Fibroblast of pulmonary artery (primary cell): ENCODE data around the gene CCR2.

Source experiments
- DNase-seq: peaks from one replicate; pipeline ENCODE4 v3.0.0-alpha.2; 2010; ENCODE audit warnings: low read depth
- H3K4me3 ChIP-seq: replicated peaks from 2 replicates; pipeline ENCODE4 v1.5.1; 2011; ENCODE audit warnings: low read depth, mild to moderate bottlenecking, control low read depth, low read length, moderate library complexity
- CTCF ChIP-seq: IDR thresholded peaks from 2 replicates; pipeline ENCODE4 v1.5.1; 2011; ENCODE audit warnings: mild to moderate bottlenecking, control low read depth, low read length, inconsistent platforms; ENCODE audit errors: missing control alignments

The CCR2 gene

GRCh38 chr3:46361408-46362283 lies 7.7 kb downstream of the CCR2 start:
- H3K4me3 ChIP-seq: no peak overlapping the region
- no peak for DNase-seq
- no peak for TF ChIP-seq CTCF

DNA sequence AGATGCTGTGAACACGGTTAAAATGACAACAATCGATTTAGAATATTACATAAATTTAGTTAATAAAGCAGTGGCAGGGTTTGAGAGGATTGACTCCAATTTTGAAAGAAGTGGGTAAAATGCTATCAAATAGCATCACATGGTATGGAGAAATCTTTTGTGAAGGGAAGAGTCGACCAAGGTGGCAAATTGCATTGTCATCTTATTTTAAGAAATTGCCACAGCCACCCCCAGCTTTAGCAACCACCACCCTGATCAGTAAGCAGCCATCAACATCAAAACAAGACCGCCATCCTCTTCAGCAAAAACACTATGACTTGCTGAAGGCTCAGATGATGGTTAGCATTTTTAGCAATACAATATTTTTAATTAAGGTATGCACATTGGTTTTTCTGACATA lies 11.1 kb downstream of the CCR2 start:
- no peak overlapping the region for H3K4me3 ChIP-seq
- no peak for DNase-seq
- no peak for TF ChIP-seq CTCF

DNA sequence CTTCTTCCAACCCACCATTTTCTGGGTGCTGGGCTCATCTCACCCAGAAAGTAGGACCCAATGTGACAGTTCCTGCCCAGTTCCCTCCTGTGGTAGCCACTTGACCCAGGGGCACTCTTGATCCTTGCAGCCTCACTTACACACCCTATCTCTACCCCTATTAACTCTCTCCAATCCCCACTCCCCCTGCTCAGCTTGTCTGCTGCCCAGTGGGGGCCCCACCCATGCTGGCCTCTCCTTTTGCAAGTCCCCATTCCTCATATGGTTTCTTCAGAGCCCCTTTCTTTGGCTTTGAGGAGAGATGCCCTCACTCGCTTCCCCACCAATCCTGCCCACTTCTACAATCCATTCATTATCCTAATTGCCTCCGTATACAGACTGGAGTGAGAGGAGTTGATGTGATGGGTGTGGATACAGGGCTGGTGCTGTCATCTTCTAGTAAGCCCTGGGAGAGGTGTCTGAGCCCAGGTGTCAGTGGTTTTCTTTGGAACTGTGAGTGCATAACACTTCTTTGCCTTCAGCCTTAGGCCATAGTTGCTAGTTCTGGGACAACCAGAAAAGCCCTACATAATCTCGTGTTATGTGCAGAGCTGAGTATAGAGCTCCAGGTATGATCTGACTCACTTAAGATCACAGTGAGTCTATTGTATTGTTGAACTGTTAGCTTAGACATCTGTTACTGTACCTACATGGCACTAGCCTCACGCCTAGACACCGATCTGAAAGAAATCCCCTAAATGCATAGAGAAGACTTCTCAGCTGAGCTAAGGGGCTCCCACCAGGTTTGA lies 12.0 kb downstream of the CCR2 start:
- H3K4me3 ChIP-seq: no peak overlapping the region
- no peak for DNase-seq
- no peak for TF ChIP-seq CTCF

GRCh38 chr3:46367811-46368210 lies 13.9 kb downstream of the CCR2 start:
- TF ChIP-seq CTCF: no peak
- H3K4me3 ChIP-seq: no peak overlapping the region
- no peak for DNase-seq

- no peak overlapping the region for H3K4me3 ChIP-seq
- no peak for DNase-seq
- no peak for TF ChIP-seq CTCF
Observed at GRCh38 chr3:46368569-46368968, 14.7 kb downstream of the CCR2 start.

DNA sequence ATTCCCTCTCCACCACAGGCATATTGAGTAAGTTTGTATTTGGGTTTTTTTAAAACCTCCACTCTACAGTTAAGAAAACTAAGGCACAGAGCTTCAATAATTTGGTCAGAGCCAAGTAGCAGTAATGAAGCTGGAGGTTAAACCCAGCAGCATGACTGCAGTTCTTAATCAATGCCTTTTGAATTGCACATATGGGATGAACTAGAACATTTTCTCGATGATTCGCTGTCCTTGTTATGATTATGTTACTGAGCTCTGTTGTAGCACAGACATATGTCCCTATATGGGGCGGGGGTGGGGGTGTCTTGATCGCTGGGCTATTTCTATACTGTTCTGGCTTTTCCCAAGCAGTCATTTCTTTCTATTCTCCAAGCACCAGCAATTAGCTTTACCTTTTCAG lies 15.2 kb downstream of the CCR2 start:
- no peak for DNase-seq
- TF ChIP-seq CTCF: no peak
- no peak overlapping the region for H3K4me3 ChIP-seq
